Measurements from ENCODE around the gene PDHA1. TPM values are rescaled to one million over a fixed set of nuclear protein-coding genes. Genes with fewer than 3 reads are reported as not detected.

The PDHA1 gene
- polyA plus RNA-seq, 1 experiment, result 113 TPM

DNA sequence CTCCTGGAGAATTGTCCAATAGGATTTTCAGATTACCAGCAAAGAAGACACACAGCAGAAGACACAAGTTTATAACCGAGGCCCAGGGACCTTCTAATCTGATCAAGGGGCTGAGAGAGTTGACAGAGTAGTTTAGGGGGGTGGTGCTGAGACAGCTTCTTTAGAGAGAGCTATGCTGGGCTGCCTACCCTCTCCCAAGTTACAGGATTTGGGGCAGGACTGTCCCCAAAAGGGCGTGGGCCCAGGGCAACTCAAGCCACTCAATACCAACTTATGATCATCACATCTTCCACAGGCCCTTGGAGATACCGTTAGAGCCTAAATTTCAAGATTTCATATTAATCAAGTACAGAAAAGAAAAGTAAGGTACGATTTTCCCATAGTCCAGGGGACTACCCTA is 43.0 kb downstream of the PDHA1 start:
- H3K36me3 ChIP-seq (ENCODE audit: control insufficient read depth, insufficient read depth, low read length), result no peaks in the 10 kb centered on the region
- DNase-seq (ENCODE audit: low read depth), result no peak
- CTCF ChIA-PET, result no interaction called here
- H3K4me3 ChIP-seq (ENCODE audit: low read depth, low read length), result no peak overlapping the region
- TF ChIP-seq, protein P1, sequence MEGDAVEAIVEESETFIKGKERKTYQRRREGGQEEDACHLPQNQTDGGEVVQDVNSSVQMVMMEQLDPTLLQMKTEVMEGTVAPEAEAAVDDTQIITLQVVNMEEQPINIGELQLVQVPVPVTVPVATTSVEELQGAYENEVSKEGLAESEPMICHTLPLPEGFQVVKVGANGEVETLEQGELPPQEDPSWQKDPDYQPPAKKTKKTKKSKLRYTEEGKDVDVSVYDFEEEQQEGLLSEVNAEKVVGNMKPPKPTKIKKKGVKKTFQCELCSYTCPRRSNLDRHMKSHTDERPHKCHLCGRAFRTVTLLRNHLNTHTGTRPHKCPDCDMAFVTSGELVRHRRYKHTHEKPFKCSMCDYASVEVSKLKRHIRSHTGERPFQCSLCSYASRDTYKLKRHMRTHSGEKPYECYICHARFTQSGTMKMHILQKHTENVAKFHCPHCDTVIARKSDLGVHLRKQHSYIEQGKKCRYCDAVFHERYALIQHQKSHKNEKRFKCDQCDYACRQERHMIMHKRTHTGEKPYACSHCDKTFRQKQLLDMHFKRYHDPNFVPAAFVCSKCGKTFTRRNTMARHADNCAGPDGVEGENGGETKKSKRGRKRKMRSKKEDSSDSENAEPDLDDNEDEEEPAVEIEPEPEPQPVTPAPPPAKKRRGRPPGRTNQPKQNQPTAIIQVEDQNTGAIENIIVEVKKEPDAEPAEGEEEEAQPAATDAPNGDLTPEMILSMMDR (IDR thresholded peaks at IDR 0.05; ENCODE audit: insufficient read depth, low read depth, low read length), result no peak
- POLR2A ChIA-PET, result no interaction called here
- H3K27me3 ChIP-seq (ENCODE audit: control insufficient read depth, insufficient read depth, low read length), result no peaks in the 10 kb centered on the region

DNA sequence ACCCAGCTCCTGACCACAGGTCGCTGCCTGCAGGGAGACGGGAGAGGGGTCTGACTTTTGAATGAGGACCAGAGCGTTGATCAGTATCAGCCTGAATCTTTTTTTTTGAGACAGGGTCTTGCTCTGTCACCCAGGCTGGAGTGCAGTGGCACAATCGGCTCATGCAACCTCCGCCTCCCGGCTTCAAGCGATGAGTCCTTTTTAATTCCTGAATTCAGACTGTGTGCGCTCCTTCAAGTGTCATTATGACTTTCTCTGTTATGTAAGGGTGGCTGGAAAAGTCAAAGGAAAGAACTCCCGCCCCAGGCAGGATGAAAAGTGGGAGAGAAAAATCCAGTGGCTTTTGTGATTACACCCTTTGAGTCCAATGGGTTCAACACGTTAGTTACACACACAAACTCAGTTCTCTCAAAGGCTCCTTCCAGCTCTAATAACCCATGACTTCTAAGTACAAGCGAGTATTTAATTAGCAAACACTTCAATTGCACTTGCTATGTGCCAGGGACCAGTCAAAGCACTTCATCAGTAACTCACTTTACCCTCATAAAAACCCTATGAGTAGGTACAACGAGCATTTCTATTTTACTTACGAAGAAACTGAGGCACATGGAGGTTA is 44.4 kb downstream of the PDHA1 start:
- ChIA-PET POLR2A (no interaction called here), CTCF (no interaction called here)
- Histone ChIP-seq H3K4me3 (ENCODE audit: low read depth, low read length) (no peak overlapping the region), H3K27me3 (ENCODE audit: control insufficient read depth, insufficient read depth, low read length) (no peaks in the 10 kb centered on the region), H3K36me3 (ENCODE audit: control insufficient read depth, insufficient read depth, low read length) (no peaks in the 10 kb centered on the region)
- DNase-seq (ENCODE audit: low read depth), result no peak
- TF ChIP-seq, protein P1 (IDR thresholded peaks at IDR 0.05; ENCODE audit: insufficient read depth, low read depth, low read length), result no peak

DNA sequence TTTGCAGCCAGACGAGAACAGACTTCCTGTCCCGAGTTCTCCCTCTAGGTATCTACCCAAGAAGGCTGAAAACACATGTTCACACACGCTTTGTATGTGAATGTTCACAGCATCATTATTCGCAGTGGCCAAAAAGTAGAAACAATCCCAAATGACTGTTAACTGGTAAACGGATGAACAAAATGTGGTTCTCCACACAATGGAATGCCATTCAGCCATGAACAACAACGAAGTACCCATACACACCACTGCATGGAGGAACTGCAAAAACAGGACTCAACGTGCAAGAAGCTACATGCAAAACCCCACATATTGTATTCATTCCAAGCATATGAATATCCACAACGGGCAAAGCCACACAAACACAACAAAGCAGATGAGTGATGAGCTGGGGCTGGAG is 45.0 kb downstream of the PDHA1 start:
- POLR2A ChIA-PET, result no interaction called here
- CTCF ChIA-PET, result no interaction called here
- H3K4me3 ChIP-seq (ENCODE audit: low read depth, low read length), result no peak overlapping the region
- H3K36me3 ChIP-seq (ENCODE audit: control insufficient read depth, insufficient read depth, low read length), result no peaks in the 10 kb centered on the region
- H3K27me3 ChIP-seq (ENCODE audit: control insufficient read depth, insufficient read depth, low read length), result no peaks in the 10 kb centered on the region
- DNase-seq (ENCODE audit: low read depth), result no peak
- TF ChIP-seq, protein P1 (IDR thresholded peaks at IDR 0.05; ENCODE audit: insufficient read depth, low read depth, low read length), result no peak

DNA sequence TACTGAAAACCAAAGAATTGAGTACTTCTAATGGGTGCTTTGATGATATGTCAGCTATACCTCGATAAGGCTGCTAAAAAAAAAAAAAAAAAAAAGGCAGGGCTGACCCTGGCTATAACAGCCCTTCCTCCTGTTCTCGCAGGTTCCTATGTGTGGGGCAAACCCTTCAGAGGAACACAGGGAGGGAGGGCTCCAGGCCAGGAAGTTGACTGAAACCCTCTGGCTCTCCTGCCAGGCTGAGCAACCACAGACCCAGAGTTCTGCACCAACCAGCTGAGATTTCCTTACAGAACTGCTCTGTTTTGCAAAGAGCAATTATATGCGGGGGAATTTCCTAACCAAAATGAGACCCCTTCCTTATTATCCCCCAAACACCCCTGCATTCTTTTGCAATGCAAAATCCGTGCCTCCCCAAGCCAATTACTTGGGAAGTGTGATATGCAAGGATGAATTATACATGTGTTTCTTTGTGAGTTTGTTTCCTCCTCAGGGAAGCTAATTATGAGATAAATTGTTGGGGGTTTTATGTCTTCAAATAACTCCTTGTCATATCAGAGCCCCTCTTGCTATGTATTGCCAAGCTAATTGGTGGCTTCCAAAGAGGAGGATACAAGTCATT is 45.6 kb downstream of the PDHA1 start:
- ChIA-PET CTCF (no interaction called here), POLR2A (no interaction called here)
- no peak overlapping the region for H3K4me3 ChIP-seq (ENCODE audit: low read depth, low read length)
- no peaks in the 10 kb centered on the region for H3K27me3 ChIP-seq (ENCODE audit: control insufficient read depth, insufficient read depth, low read length)
- no peaks in the 10 kb centered on the region for H3K36me3 ChIP-seq (ENCODE audit: control insufficient read depth, insufficient read depth, low read length)
- TF ChIP-seq, protein P1 (IDR thresholded peaks at IDR 0.05; ENCODE audit: insufficient read depth, low read depth, low read length), result no peak
- no peak for DNase-seq (ENCODE audit: low read depth)

DNA sequence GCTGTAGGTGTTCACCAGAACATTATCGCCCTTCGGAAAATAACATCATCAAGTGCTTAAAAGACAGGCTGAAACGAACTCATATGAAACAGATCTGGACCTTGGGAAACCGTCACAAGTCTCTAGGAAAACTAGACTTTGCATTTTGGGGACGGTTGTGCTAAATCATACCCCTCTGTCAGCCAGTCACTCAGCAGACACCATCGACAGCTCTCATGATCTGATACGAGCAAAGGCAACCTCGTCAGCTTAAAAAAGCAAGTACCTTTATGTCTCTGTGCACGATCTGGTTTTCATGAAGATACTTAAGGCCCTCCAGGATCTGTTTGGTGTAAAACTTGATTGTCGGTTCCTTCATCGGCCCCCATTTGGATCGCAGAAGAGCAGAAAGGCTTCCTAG is 48.4 kb downstream of the PDHA1 start:
- TF ChIP-seq, protein P1 (IDR thresholded peaks at IDR 0.05; ENCODE audit: insufficient read depth, low read depth, low read length), result no peak
- Histone ChIP-seq H3K4me3 (ENCODE audit: low read depth, low read length) (no peak overlapping the region), H3K27me3 (ENCODE audit: control insufficient read depth, insufficient read depth, low read length) (no peaks in the 10 kb centered on the region), H3K36me3 (ENCODE audit: control insufficient read depth, insufficient read depth, low read length) (no peaks in the 10 kb centered on the region)
- DNase-seq (ENCODE audit: low read depth), result no peak
- ChIA-PET POLR2A (no interaction called here), CTCF (interaction anchor here (2.2 kb wide), 1 partner anchor 10 kb away, joined by 7 read pairs; no protein-coding TSS in a partner anchor)

Measured in BJ (cell line).